Measurements from ENCODE around the gene SHROOM2. TPM values are rescaled to one million over a fixed set of nuclear protein-coding genes. Genes with fewer than 3 reads are reported as not detected.
A peak's percentile ranks its signal among the peaks of the same experiment; 100 is the strongest.

SHROOM2 gene
- total and polyA plus RNA-seq, 2 of the 4 experiments (the other 2 are of a cell fraction): 8.1 to 14.2 TPM

- no peak for DNase-seq
- no peak overlapping the region for H3K23ac ChIP-seq (ENCODE audit: low read depth, low read length)
- H2AK9ac ChIP-seq (replicated peaks; ENCODE audit: low read depth, low read length, poor library complexity): no peak overlapping the region
- peak overlapping the region; percentile 53 for H3K18ac ChIP-seq (ENCODE audit: low read depth, low read length)
- POLR2A ChIA-PET (ENCODE audit: unreplicated experiment): no interaction called here
- CTCF ChIA-PET: interaction anchor here (0.7 kb wide), 1 partner anchor 22 kb away, joined by 4 read pairs; no protein-coding TSS in a partner anchor
- intact Hi-C loops (cut with micrococcal nuclease): no loop called here
- peak overlapping the region; percentile 2; the same call in 1 of the 2 replicates for H3K14ac ChIP-seq (replicated peaks; ENCODE audit: low read depth, low read length)
- H3K27me3 ChIP-seq (ENCODE audit: control insufficient read depth, insufficient read depth, low read length): no peaks in the 10 kb centered on the region
- H4K20me1 ChIP-seq (ENCODE audit: insufficient read depth, low read length): no peaks in the 10 kb centered on the region
- no peaks in the 10 kb centered on the region for H3K9me3 ChIP-seq (ENCODE audit: control insufficient read depth, insufficient read depth, low read length)
- no peak overlapping the region for H3K4me3 ChIP-seq (ENCODE audit: insufficient read depth, low read depth, low read length)
- dilution Hi-C loops (cut with HindIII; ENCODE audit: low sequenced_read_pairs, unreplicated experiment): no loop called here
- in situ Hi-C loops (cut with MboI; ENCODE audit: low sequenced_read_pairs): no loop called here
- H4K5ac ChIP-seq (ENCODE audit: low read depth, low read length): peak overlapping the region; percentile 25
- WGBS, 2 experiments (ENCODE audit: extremely low coverage in 2 of 2, insufficient read length in 1 of 2): 100% methylated on average over 2 of the region's 8 CpGs; no CpG with 5 or more reads in 1 of the 2 experiments
- H3K36me3 ChIP-seq (ENCODE audit: control insufficient read depth, insufficient read depth, low read length): no peaks in the 10 kb centered on the region
- no peak overlapping the region for H3K4me2 ChIP-seq (ENCODE audit: low read depth, low read length)
- TF ChIP-seq FOS (IDR thresholded peaks at IDR 0.05; ENCODE audit: low read depth, low read length) (no peak), MAZ (IDR thresholded peaks at IDR 0.05; ENCODE audit: borderline replicate concordance, low read depth, low read length) (no peak), SMC3 (IDR thresholded peaks at IDR 0.05; ENCODE audit: low read depth, low read length) (no peak), RAD21 (IDR thresholded peaks at IDR 0.05; ENCODE audit: low read length) (no peak), NFE2L2 (IDR thresholded peaks at IDR 0.05; ENCODE audit: low read depth, low read length) (no peak), RCOR1 (IDR thresholded peaks at IDR 0.05; ENCODE audit: insufficient replicate concordance, low read length) (no peak), POLR2A (IDR thresholded peaks at IDR 0.05; ENCODE audit: low read depth, low read length) (no peak), CHD1 (IDR thresholded peaks at IDR 0.05; ENCODE audit: low read depth, low read length) (no peak), RFX5 (IDR thresholded peaks at IDR 0.05; ENCODE audit: low read depth, low read length) (no peak), MXI1 (IDR thresholded peaks at IDR 0.05; ENCODE audit: borderline replicate concordance, low read depth, low read length) (no peak), CEBPB (IDR thresholded peaks at IDR 0.05; ENCODE audit: low read depth, low read length) (no peak), BHLHE40 (IDR thresholded peaks at IDR 0.05; ENCODE audit: low read depth, low read length) (no peak), MAFK (IDR thresholded peaks at IDR 0.05; ENCODE audit: low read depth, low read length) (no peak)
- TF ChIP-seq, protein P1, sequence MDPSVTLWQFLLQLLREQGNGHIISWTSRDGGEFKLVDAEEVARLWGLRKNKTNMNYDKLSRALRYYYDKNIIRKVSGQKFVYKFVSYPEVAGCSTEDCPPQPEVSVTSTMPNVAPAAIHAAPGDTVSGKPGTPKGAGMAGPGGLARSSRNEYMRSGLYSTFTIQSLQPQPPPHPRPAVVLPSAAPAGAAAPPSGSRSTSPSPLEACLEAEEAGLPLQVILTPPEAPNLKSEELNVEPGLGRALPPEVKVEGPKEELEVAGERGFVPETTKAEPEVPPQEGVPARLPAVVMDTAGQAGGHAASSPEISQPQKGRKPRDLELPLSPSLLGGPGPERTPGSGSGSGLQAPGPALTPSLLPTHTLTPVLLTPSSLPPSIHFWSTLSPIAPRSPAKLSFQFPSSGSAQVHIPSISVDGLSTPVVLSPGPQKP (IDR thresholded peaks at IDR 0.05; ENCODE audit: borderline replicate concordance, low read depth, low read length): no peak
- TF ChIP-seq, protein P2, sequence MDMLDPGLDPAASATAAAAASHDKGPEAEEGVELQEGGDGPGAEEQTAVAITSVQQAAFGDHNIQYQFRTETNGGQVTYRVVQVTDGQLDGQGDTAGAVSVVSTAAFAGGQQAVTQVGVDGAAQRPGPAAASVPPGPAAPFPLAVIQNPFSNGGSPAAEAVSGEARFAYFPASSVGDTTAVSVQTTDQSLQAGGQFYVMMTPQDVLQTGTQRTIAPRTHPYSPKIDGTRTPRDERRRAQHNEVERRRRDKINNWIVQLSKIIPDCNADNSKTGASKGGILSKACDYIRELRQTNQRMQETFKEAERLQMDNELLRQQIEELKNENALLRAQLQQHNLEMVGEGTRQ (IDR thresholded peaks at IDR 0.05; ENCODE audit: low read depth, low read length): no peak
- TF ChIP-seq, protein P3, sequence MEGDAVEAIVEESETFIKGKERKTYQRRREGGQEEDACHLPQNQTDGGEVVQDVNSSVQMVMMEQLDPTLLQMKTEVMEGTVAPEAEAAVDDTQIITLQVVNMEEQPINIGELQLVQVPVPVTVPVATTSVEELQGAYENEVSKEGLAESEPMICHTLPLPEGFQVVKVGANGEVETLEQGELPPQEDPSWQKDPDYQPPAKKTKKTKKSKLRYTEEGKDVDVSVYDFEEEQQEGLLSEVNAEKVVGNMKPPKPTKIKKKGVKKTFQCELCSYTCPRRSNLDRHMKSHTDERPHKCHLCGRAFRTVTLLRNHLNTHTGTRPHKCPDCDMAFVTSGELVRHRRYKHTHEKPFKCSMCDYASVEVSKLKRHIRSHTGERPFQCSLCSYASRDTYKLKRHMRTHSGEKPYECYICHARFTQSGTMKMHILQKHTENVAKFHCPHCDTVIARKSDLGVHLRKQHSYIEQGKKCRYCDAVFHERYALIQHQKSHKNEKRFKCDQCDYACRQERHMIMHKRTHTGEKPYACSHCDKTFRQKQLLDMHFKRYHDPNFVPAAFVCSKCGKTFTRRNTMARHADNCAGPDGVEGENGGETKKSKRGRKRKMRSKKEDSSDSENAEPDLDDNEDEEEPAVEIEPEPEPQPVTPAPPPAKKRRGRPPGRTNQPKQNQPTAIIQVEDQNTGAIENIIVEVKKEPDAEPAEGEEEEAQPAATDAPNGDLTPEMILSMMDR (conservative IDR thresholded peaks at IDR 0.05; ENCODE audit: low read depth, low read length): no peak
- peak overlapping the region; percentile 84 for H2AK5ac ChIP-seq (ENCODE audit: low read depth, low read length)
- BruUV-seq (replicated peaks): no TSS peak
- H2BK20ac ChIP-seq (ENCODE audit: low read depth, low read length): peak overlapping the region; percentile 89
- H3K79me1 ChIP-seq (ENCODE audit: low read depth in 1 of 2, low read length in 2 of 2): no peaks in the 10 kb centered on the region
- peak overlapping the region; percentile 69 to 90 for H4K8ac ChIP-seq (ENCODE audit: low read depth in 2 of 2, low read length in 2 of 2)
- no peak for ATAC-seq (ENCODE audit: low read depth)
- H2BK15ac ChIP-seq (ENCODE audit: low read depth, low read length): peak overlapping the region; percentile 37; the same call in 2 of the 3 replicates
- H3K4me1 ChIP-seq (ENCODE audit: control insufficient read depth, insufficient read depth, low read length): peaks cover 6% of the 10 kb centered on the region
- peaks cover 3% of the 10 kb centered on the region; the same call in 1 of the 2 replicates for H3K9me1 ChIP-seq (ENCODE audit: insufficient read depth, low read length)
- no peak overlapping the region for H2AFZ ChIP-seq (replicated peaks; ENCODE audit: low read length, poor library complexity)
- H3K9ac ChIP-seq (ENCODE audit: low read depth, low read length): no peak overlapping the region
- peak overlapping the region; percentile 79 for H2BK120ac ChIP-seq (ENCODE audit: low read depth, low read length)
- peak overlapping the region; percentile 89 for H3K27ac ChIP-seq (ENCODE audit: insufficient read depth, low read length)
- 0 out of 2 replicates have a peak overlapping the region, but pooled peaks have one; percentile 4 for H3K56ac ChIP-seq (ENCODE audit: extremely low read depth, insufficient read depth, low read length)
- H4K91ac ChIP-seq (ENCODE audit: insufficient read depth, low read depth, low read length): peak overlapping the region; percentile 94
- H2BK5ac ChIP-seq (ENCODE audit: low read depth, low read length, poor library complexity, severe bottlenecking): peak overlapping the region; percentile 81
- H3K4ac ChIP-seq (ENCODE audit: low read depth, low read length): peak overlapping the region; percentile 81
These were observed 60.4 kb downstream of the SHROOM2 start for GRCh38 chrX:9846631-9847030.
